ENCODE results near the gene CCR5AS.
A peak's percentile ranks its signal among the peaks of the same experiment; 100 is the strongest.
"Not testable (repeated sequence)": the region's sequence is repeated elsewhere in the genome, so short reads cannot be mapped to it uniquely, and the experiment has no call there.

Gene CCR5AS

DNA sequence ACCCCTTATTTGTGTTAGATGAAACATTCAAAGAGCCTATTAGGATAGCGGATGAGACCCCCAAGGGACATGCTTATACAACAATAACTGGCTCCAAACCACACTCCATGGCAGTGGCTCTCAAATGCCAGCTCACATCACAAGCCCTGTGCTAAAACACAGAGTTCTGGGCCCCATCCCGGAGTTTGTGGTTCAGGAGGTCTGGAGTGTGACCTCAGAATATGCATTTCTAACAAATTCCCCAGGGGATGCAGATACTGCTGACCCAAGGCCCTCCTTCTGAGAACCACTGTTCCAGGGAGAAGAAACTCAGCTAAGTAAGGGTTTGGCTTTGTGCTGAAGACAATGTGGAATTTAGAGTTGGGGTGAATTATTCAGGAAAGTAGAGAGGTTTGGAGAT lies 3.8 kb upstream of the CCR5AS start:
- TF ChIP-seq, protein P1, sequence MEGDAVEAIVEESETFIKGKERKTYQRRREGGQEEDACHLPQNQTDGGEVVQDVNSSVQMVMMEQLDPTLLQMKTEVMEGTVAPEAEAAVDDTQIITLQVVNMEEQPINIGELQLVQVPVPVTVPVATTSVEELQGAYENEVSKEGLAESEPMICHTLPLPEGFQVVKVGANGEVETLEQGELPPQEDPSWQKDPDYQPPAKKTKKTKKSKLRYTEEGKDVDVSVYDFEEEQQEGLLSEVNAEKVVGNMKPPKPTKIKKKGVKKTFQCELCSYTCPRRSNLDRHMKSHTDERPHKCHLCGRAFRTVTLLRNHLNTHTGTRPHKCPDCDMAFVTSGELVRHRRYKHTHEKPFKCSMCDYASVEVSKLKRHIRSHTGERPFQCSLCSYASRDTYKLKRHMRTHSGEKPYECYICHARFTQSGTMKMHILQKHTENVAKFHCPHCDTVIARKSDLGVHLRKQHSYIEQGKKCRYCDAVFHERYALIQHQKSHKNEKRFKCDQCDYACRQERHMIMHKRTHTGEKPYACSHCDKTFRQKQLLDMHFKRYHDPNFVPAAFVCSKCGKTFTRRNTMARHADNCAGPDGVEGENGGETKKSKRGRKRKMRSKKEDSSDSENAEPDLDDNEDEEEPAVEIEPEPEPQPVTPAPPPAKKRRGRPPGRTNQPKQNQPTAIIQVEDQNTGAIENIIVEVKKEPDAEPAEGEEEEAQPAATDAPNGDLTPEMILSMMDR (conservative IDR thresholded peaks at IDR 0.05; ENCODE audit: low read depth, low read length): no peak
- DNase-seq (ENCODE audit: low read depth): peak; percentile 63
- H3K4me3 ChIP-seq (ENCODE audit: low read depth, low read length): no peak overlapping the region

DNA sequence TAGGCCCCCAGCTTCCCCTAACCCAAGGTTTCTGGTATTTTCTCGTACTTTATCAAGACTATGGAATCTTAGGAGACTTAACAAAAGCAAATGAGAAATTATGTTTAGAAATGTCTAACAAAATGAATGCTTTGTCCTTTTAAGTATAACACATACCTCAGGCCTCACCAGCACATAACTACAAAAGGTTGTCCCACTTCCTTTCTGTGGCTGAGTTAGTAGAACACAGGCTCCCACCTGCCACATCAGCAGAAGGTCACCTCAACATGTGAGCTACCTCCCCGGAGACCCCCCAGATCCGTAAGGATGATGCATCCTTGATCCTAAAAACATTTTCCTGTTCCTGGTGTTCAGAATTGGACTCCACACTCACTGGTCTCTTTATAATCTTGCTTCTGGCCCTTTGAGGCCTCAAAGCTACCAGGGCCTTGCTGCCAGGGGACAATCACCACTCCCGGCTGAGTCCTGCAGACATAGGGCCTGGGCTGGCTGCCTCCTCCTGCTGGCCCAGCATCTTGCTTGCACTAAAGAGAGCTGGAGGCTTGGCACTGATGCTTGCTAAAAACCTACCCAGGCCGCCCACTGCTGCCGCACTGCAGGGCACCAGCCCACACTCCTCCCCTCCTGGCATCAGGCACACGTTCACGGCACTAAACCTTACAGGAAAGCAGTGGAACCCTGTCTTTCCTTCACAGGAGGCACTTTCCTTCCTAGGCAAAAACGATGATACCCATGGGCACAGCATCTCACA lies 3.0 kb upstream of the CCR5AS start:
- H3K4me3 ChIP-seq (ENCODE audit: low read depth, low read length): no peak overlapping the region
- TF ChIP-seq, protein P1 (conservative IDR thresholded peaks at IDR 0.05; ENCODE audit: low read depth, low read length): no peak
- no peak for DNase-seq (ENCODE audit: low read depth)

DNA sequence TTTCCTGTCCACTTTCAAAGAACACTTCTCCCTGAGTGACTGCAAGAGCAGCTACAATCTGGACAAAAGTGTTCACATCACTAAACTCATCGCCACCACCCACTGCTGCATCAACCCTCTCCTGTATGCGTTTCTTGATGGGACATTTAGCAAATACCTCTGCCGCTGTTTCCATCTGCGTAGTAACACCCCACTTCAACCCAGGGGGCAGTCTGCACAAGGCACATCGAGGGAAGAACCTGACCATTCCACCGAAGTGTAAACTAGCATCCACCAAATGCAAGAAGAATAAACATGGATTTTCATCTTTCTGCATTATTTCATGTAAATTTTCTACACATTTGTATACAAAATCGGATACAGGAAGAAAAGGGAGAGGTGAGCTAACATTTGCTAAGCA lies 2.0 kb upstream of the CCR5AS start:
- TF ChIP-seq, protein P1 (conservative IDR thresholded peaks at IDR 0.05; ENCODE audit: low read depth, low read length): no peak
- no peak overlapping the region for H3K4me3 ChIP-seq (ENCODE audit: low read depth, low read length)

GRCh38 chr3:46407970-46408369 lies 1.1 kb upstream of the CCR5AS start:
- TF ChIP-seq, protein P1 (conservative IDR thresholded peaks at IDR 0.05; ENCODE audit: low read depth, low read length): no peak
- no peak for DNase-seq (ENCODE audit: low read depth)
- H3K4me3 ChIP-seq (ENCODE audit: low read depth, low read length): no peak overlapping the region

More for the DNA sequence above, 2.0 kb upstream of the CCR5AS start:
- DNase-seq (ENCODE audit: low read depth): no peak

DNA sequence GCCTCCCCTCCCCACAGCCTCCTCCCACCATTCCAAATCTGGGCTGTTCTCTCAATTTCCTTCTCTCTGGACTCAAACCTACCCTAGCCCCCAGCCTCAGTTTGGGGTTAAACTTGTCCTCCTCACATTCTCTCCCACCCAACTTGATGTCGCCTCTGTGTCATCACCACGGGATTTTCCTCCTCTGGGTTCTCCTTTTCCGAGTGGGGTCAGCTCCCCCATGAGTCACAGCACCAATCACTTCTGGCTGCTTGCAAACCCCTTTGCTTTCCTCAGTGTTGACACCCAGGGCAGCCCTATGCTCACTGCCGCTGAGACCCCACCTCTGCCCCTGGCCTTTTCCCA lies 451 bp downstream of the CCR5AS start:
- TF ChIP-seq, protein P1 (conservative IDR thresholded peaks at IDR 0.05; ENCODE audit: low read depth, low read length): no peak
- no peak for DNase-seq (ENCODE audit: low read depth)
- no peak overlapping the region for H3K4me3 ChIP-seq (ENCODE audit: low read depth, low read length)

DNA sequence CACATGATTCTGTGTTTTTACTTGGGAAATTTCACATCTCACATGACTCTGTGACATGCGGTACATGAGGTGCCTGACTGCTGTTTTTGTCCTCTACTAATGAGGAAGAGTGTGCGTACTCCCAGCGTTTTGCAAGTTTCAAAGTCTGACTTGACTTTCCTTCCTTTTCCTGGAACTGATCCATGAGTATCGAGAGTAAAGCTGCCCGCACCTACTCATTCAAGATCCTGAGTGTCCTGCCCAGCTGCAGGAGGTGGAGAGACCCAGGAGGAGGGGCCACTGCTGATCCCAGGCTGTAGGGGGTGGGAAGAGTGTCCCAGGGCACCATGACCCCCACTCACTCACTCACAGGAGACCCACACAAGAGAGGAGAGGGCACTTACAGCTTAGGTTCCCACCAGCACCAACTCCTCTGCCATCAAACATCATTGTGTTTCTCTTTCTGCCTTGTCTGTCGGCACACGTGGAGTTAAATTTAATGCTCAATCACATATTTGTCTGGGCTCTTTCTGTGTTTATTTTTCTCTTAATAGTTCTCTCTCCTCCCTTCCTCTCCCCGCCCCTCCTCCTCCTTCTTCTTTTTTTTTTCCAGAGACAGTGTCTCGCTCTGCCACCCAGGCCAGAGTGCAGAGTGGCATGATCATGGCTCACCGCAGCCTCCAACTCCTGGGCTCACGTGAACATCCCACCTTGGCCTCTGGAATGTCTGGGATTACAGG lies 1.4 kb downstream of the CCR5AS start:
- no peak overlapping the region for H3K4me3 ChIP-seq (ENCODE audit: low read depth, low read length)
- DNase-seq (ENCODE audit: low read depth): peak; percentile 53
- TF ChIP-seq, protein P1 (conservative IDR thresholded peaks at IDR 0.05; ENCODE audit: low read depth, low read length): no peak

- not testable (repeated sequence) for H3K4me3 ChIP-seq (ENCODE audit: low read depth, low read length); DNase-seq (ENCODE audit: low read depth)
These were observed 4.0 kb downstream of the CCR5AS start for GRCh38 chr3:46402902-46403301.
